Dermis microvascular lymphatic vessel endothelial cell (primary cell): ENCODE measurements around the gene P3H2. TPM values are rescaled to one million over a fixed set of nuclear protein-coding genes. Genes with fewer than 3 reads are reported as not detected.

Source experiments
- DNase-seq, 2 donors: peaks; one replicate each; pipeline versions ENCODE4 v3.0.0 to v3.0.0-alpha.2; 2010; ENCODE audit warnings: low read depth in 2 of 2
- total RNA-seq: library from RNA; depleted of rRNA; stranded (reverse); fragments of >200 nt; gene quantifications from 2 replicates; pipeline ENCODE4 v1.2.1, GENCODE V29; 2014

The P3H2 gene
- total RNA-seq, 1 donor from 2014 or later = 13.7 TPM

DNA sequence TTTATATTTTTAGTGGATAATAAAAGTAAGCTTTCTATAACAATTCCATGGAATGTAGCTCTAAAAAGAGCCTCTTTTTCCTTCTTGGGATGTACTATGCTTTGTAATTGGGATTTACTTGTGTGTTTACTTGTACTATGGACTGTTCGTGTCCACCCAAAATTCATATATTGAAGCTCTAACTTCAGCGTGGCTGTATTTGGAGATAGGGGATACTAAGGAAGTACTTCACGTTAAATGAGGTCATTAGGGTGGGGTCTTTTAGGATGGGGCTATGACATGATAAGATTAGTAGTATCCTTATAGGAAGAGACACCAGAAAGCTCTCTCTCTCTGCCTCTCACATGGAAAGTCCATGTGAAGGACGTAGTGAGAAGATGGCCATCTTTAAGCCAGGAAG is 64.9 kb downstream of the P3H2 start:
- DNase-seq = no peak

DNA sequence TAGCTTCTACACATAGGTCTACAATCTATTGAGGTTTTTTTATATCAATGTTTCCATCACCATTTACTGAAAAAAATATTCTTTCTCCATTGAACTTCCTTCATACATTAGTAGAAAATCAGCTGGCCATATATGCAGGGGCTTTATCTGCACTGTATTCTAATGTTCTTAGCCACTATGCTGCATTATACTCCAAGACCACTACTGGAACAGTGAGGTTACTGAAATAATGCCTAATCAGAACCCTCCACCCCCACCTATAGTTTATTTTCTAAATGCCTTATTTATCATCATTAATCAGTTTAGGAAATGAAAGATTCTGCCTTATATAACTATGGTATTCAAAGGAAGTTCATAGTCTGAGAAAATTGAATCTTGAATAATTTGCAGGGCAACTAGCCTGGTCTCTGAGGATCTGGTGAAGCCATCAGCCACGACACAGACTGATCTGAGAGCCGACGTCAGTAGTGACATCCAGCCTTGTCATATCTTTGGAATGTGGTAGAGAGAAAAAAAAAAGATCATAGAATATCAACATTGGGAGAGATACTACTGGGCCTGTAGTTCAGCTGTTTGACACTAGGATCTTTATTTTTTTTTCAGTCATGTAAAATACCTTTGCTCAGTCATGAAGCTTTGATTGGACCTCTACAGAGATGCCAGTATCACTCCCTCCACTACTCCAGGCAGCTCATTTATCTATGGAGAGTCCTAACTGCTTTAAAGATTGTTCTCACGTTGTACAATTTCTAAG is 66.6 kb downstream of the P3H2 start:
- peak in 1 of 2 donors; percentile 51 for DNase-seq

DNA sequence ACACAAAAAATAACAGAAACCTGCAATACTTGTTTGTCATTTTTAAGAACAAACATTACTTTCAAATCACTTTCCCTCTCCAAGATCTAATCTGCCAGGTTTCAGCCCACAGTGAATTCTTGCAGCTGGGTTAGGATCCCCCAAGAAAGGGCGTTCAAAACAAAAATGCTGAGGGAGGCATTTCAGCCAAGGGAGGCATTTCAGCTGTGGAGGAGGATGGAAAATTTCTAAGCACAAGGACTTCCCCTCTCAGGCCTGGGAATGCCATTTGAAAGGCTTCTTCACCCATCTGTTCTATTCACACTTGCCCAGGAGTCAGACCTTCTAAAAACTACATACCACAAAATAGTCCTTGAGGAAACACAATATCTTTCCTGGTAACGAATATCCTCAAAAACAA is 69.1 kb downstream of the P3H2 start:
- DNase-seq = no peak

DNA sequence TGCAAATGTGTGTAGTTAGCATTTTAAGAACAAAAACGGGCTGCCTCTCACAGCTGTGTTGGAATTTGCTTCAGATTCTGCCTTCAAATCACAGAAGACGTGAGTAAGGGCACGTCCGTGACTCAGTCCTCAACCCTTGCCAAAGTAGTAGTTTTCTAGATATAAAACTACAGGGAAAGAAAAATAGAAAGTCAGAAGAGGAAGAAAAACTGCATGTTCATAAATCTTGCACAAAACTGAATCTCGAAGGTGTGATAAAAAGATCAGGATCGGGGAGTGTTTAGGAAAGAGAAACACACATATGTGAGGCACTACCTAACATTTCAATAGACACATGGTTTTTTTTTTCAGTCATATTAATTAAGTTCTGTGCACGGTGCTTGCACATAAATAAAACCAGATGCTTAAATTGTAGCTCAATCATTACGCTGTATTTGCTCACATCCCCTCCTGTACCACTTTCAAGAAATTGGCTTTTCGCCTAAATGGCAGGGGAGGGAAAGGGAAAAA is 71.7 kb downstream of the P3H2 start:
- DNase-seq = peak in 1 of 2 donors; percentile 57

- no peak for DNase-seq
Observed at GRCh38 chr3:190044974-190045373, 75.7 kb downstream of the P3H2 start.

- DNase-seq = no peak
Observed at GRCh38 chr3:190044142-190044541, 76.6 kb downstream of the P3H2 start.

GRCh38 chr3:190043741-190044140 is 77.0 kb downstream of the P3H2 start:
- no peak for DNase-seq

GRCh38 chr3:190042558-190042957 is 78.1 kb downstream of the P3H2 start:
- DNase-seq = no peak

GRCh38 chr3:190041333-190042041 is 79.2 kb downstream of the P3H2 start:
- no peak for DNase-seq

DNA sequence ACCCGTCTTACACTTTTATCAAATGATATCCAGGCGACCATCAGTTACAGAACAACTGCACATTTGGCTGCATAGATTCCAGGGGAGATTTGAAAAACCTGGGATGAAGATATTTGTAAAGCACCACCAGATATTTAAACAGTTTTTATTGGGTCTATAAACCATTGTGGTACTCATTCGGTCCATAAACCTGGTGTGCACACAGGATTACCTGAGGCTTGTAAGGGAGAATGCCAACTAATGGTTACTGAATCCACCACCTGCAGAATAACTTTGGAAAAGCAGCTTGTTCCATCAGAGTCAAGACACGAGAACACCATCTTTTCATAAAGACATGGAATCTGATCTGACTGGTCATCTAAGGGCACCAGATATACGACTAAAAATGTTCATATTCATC is 80.6 kb downstream of the P3H2 start:
- DNase-seq = no peak

DNA sequence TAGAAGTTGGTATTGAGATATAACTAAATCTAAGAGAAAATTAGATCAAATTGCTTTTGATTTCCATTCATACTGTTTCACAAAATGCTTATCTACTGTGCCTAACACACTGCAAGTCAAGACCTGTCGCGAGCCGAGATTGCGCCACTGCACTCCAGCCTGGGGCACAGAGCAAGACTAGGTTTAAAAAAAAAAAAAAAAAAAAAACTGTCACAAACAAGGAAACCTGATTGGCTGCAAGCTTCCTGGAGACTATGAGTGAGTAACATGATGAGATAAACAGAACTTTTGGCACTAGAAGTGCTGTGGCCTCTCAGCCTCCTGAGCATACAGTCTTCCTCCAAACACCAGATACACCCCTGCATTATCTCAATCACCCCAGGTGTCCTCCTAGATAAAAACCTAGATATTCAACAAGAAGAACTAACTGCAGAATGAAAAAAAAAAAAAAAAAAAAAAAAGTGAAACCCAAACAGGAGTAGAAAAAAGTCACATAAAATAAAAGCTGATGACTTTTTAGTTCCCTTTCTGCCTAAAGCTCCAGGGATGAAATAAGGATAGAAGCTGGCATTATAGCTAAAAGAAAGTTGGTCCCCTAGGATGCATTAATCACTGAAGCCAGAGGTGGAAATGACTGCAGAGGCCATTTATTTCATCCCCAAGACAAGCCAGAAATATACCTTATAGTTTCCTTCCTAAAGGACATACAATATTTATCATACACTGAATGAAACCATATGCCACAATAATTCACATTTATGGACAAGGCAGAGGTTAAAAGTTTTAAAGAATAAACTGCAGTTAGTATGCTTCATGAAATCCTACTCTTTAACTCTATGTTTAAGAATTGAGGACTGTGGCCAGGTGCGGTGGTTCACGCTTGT is 82.4 kb downstream of the P3H2 start:
- DNase-seq = peak; percentile 34 to 80

DNA sequence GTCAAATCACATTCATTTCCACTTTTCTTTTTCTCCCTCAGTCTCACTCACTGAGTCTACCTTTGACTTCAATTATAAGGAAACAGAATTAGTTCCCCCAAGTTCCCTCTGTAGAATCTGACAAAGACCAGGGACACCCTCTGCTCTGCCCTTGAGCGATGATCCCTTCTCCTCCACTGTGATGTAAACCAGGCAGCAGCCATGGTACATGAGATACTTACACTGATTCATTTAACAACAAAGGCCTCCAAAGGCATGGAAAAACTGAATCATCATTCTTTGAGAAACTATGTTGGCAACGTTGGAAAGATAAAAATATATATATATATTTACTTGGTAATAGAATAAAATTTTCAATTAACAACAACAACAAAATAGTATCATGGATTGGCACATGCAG is 84.1 kb downstream of the P3H2 start:
- no peak for DNase-seq

- DNase-seq = no peak
Observed at GRCh38 chr3:190034446-190034845, 86.3 kb downstream of the P3H2 start.

DNA sequence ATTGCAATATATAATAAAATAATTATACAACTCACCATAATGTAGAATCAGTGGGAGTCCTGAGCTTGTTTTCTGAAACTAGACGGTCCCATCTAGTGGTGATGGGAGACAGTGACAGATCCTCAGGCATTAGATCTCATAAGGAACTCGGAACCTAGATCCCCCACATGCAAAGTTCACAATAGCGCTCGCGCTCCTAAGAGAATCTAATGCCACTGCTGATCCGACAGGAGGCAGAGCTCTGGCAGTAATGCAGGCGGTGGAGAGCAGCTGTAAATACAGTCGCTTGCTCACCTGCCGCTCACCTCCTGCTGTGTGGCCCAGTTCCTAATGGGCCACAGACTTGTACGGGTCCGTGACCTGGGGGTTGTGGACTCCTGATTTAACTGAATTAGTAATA is 87.8 kb downstream of the P3H2 start:
- DNase-seq = no peak

- no peak for DNase-seq
Observed at GRCh38 chr3:190031887-190032752, 88.6 kb downstream of the P3H2 start.

DNA sequence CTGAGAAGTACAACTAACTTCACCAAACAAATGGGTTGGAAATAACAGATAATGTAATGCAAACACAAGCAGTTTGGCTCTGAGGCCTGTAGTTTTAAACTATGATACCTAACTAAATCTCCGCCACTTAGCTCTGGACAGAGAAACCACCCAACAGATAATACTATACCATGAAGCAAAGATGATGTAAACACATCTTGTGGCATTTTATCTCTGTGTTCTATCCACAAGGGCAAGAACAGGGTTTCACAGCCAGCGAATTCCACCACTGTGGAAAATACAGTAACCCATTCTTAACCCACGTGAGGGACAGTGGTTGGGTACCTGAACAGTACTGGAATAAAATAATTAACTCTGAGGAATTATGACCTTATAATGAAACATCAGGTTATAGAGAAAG is 93.6 kb downstream of the P3H2 start:
- no peak for DNase-seq

DNA sequence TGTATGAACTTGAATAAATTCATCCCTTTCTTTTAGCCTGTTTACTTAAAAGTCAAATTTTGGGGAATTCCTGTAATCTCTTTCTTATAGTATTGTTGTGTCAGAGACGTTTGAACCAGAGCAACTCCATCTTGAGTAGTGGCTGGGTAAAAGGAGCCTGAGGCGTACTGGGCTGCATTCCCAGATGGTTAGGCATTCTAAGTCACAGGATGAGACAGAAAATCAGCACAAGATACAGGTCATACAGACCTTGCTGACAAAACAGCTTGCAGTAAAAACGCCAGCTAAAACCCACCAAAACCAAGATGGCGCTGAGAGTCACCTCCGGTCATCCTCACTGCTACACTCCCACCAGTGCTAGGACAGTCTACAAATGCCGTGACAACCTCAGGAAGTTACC is 94.5 kb downstream of the P3H2 start:
- no peak for DNase-seq

DNA sequence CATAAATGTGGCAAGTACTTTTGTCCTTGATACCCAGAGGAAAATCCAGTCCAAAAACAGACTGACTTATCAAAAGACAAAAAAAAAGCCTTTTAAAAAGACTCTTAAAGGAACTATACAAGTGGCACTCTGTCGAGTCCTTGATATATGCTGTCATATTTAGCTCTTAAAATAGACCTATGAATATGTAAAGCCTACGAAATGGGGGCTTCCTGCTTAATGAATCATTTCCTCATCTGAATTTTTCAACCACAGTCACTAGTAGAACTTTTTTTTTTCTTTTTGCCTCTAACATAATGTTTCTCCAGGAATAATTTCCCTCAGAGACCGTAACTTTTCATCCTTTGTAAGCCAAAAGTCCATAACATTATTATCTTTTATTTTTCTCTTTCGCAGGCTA is 95.8 kb downstream of the P3H2 start:
- peak; percentile 52 to 81 for DNase-seq

GRCh38 chr3:190019844-190020243 is 100.9 kb downstream of the P3H2 start:
- DNase-seq = peak in 1 of 2 donors; percentile 37

GRCh38 chr3:190019006-190019405 is 101.7 kb downstream of the P3H2 start:
- DNase-seq = no peak

- no peak for DNase-seq
Observed at GRCh38 chr3:190018460-190018859, 102.2 kb downstream of the P3H2 start.
